Measurements from ENCODE around the gene MGP.

- TF ChIP-seq EP300 (IDR thresholded peaks at IDR 0.05; ENCODE audit: borderline replicate concordance in 1 of 2, low read depth in 2 of 2, low read length in 2 of 2), result no peak
- TF ChIP-seq CTCF (IDR thresholded peaks at IDR 0.05; ENCODE audit: control extremely low read depth in 1 of 3, insufficient read depth in 1 of 3, low read depth in 1 of 3, low read length in 3 of 3), result no peak
- no peak for TF ChIP-seq POLR2AphosphoS5 (IDR thresholded peaks at IDR 0.05; ENCODE audit: low read depth, low read length)
- no peak for TF ChIP-seq CHD1 (IDR thresholded peaks at IDR 0.05; ENCODE audit: low read depth, low read length)
- no peak for TF ChIP-seq GTF2F1 (IDR thresholded peaks at IDR 0.05; ENCODE audit: borderline replicate concordance, low read depth, low read length)
Observed at GRCh38 chr12:14905269-14906004, 19.8 kb upstream of the MGP start.

Data from H1 (cell line).